Progenitor cell of endocrine pancreas (in vitro differentiated cells): ENCODE results near the gene CRYBB1. TPM values are rescaled to one million over a fixed set of nuclear protein-coding genes. Genes with fewer than 3 reads are reported as not detected.
A peak's percentile ranks its signal among the peaks of the same experiment; 100 is the strongest.

Experiments used
- DNase-seq: peaks from one replicate; pipeline ENCODE4 v3.0.0; 2021; ENCODE audit warnings: low spot score; ENCODE audit not compliant: unreplicated experiment
- H3K27ac Mint-ChIP-seq: 2 replicates; pipeline ENCODE4 v1.8.0; 2021; ENCODE audit warnings: mild to moderate bottlenecking, moderate library complexity, mixed read lengths
- H3K27me3 Mint-ChIP-seq: 2 replicates; pipeline ENCODE4 v1.8.0; 2021; ENCODE audit warnings: mixed read lengths
- H3K36me3 Mint-ChIP-seq: 2 replicates; pipeline ENCODE4 v1.8.0; 2022; ENCODE audit warnings: mixed read lengths; ENCODE audit not compliant: insufficient read depth
- H3K4me1 Mint-ChIP-seq: 2 replicates; pipeline ENCODE4 v1.8.0; 2021; ENCODE audit warnings: low read depth, mixed read lengths
- H3K4me3 Mint-ChIP-seq: 2 replicates; pipeline ENCODE4 v1.8.0; 2021; ENCODE audit warnings: low read depth, mild to moderate bottlenecking, moderate library complexity, mixed read lengths
- H3K9me3 Mint-ChIP-seq: 2 replicates; pipeline ENCODE4 v1.8.0; 2021; ENCODE audit warnings: low read depth, mixed read lengths
- total RNA-seq: library from RNA; stranded (reverse); gene quantifications from 2 replicates; pipeline ENCODE4 v1.2.1, GENCODE V29; 2021
- TF ChIP-seq, protein P1 (sequence below): fragments of 200-600 bp; sonication (generic); IDR thresholded peaks from one replicate; pipeline ENCODE4 v1.5.0; 2021; ENCODE audit warnings: antibody characterized with exemption, mild to moderate bottlenecking; ENCODE audit not compliant: unreplicated experiment

Gene CRYBB1
- total RNA-seq, 1 donor from 2014 or later: not detected

DNA sequence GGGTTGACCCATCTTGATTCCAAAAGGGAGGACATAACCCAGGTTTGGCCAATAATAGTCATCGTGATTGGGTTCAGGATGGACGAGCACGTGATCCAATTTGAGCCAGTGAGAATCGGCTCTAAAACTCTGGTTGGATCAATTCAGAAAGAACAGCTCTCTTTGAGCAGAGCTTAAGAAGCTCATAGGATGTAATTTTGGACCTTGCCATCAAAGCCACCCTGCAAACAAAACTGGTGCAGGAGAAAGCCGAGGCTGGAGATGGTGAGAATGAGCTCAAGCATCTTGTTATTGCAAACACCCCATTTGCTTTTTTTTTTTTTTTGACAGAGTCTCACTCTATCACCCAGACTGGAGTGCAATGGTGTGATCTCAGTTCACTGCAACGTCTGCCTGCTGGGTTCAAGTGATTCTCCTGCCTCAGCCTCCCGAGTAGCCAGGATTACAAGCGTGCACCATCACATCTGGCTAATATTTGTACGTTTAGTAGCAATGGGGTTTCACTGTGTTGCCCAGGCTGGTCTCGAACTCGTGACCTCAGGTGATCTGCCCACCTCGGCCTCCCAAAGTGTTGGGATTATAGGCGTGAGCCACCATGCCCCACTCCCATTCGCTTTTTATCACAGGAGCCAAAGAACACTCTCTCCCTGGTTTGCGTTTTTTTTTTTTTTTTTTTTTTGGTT lies 25.7 kb upstream of the CRYBB1 start:
- no peak overlapping the region for H3K27ac Mint-ChIP-seq
- no peak overlapping the region for H3K4me3 Mint-ChIP-seq
- peaks cover 32% of the 10 kb centered on the region for H3K4me1 Mint-ChIP-seq
- peaks cover 52% of the 10 kb centered on the region for H3K27me3 Mint-ChIP-seq
- TF ChIP-seq, protein P1, sequence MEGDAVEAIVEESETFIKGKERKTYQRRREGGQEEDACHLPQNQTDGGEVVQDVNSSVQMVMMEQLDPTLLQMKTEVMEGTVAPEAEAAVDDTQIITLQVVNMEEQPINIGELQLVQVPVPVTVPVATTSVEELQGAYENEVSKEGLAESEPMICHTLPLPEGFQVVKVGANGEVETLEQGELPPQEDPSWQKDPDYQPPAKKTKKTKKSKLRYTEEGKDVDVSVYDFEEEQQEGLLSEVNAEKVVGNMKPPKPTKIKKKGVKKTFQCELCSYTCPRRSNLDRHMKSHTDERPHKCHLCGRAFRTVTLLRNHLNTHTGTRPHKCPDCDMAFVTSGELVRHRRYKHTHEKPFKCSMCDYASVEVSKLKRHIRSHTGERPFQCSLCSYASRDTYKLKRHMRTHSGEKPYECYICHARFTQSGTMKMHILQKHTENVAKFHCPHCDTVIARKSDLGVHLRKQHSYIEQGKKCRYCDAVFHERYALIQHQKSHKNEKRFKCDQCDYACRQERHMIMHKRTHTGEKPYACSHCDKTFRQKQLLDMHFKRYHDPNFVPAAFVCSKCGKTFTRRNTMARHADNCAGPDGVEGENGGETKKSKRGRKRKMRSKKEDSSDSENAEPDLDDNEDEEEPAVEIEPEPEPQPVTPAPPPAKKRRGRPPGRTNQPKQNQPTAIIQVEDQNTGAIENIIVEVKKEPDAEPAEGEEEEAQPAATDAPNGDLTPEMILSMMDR: no peak
- no peaks in the 10 kb centered on the region for H3K9me3 Mint-ChIP-seq
- H3K36me3 Mint-ChIP-seq: no peaks in the 10 kb centered on the region
- no peak for DNase-seq

DNA sequence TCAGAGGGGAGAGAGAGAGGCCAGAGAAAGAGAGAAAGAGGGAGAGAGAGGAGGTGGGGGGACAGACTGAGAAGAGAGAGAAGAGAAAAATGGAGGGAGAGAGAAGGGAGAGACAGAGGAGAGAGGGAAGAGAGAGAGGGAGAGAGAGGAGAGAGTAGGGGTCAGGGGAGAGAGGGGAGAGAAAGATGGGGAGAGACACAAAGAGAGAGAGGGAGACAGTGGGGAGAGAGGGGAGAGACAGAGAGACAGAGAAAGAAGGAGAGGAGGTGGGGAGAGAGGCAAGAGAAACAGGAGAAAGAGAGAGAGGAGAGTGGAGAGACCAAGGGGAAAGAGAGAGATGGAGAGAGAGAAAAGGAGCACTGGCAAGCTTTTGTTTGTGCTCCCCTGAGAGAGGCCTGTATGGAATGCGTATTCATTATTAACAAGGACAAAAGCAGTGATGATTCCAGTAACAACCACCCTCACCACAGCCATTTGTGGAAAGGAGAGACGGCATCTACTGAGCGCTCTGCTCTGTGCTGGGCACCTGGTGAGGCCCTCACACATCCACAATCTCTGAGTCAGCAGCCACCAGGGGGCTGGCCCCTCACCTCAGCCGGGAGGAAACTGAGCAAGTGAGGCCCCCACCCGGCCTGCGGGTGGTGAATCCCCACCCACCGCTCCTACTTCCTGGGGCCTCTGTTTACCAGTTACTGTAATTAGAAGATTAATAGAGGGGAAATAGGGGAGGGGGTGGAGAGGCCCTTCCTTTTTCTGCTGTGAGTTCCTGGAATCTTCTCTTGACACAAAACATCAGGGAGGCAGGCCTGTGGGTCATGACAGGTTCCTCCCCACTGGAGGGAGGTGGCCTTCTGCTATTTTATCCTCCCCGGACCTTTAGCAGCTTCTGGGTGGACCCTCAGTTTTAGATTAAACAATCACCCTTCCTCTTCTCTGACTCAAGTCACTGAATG lies 24.9 kb upstream of the CRYBB1 start:
- Mint-ChIP-seq H3K27me3 (peaks cover 49% of the 10 kb centered on the region), H3K9me3 (no peaks in the 10 kb centered on the region), H3K27ac (peak overlapping the region; percentile 10), H3K4me3 (no peak overlapping the region), H3K4me1 (peaks cover 30% of the 10 kb centered on the region), H3K36me3 (no peaks in the 10 kb centered on the region)
- TF ChIP-seq, protein P1: peak; percentile 13
- DNase-seq: no peak

DNA sequence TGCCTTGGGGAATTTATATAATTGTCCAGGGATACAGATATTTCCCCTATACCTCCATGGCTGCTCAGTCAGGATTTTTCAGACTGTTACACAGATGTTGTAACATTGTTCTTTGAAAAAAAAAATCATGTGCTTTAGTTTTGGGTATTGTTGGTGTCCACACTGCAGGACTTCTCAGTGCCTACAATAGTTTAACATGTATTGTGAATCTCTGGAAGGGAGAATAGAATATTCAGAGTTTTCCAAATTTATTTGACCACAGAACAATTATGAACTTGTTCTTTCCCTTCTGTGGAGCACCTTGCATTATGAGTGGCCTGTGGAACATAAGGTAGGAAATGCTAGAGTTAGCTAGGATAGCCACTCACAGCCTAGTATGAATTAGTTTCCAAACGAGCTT lies 18.5 kb upstream of the CRYBB1 start:
- H3K4me1 Mint-ChIP-seq: peaks cover 19% of the 10 kb centered on the region
- no peaks in the 10 kb centered on the region for H3K9me3 Mint-ChIP-seq
- H3K36me3 Mint-ChIP-seq: no peaks in the 10 kb centered on the region
- no peak overlapping the region for H3K27ac Mint-ChIP-seq
- H3K27me3 Mint-ChIP-seq: peaks cover 19% of the 10 kb centered on the region
- H3K4me3 Mint-ChIP-seq: no peak overlapping the region
- no peak for DNase-seq
- TF ChIP-seq, protein P1: no peak

DNA sequence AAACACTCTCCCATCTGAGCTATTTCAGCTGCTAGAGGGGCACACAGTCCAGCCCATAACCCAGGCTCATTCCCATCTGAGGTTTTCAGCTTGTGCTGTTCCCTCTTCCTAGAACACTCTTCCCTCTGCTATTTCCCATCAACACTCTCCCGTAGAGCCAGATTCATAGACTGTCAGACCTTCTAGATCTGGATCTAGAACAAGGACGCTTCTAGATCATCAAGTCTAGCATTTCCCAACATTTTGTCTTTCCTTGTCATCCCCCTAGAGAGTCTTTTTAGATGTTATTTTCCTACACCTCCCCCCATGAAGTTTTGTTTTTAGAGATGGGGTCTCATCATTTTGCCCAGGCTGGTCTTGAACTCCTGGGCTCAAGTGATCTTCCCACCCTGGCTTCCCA lies 17.3 kb upstream of the CRYBB1 start:
- Mint-ChIP-seq H3K9me3 (no peaks in the 10 kb centered on the region), H3K4me3 (no peak overlapping the region), H3K4me1 (peaks cover 10% of the 10 kb centered on the region), H3K27me3 (peaks cover 17% of the 10 kb centered on the region), H3K27ac (no peak overlapping the region), H3K36me3 (no peaks in the 10 kb centered on the region)
- no peak for DNase-seq
- TF ChIP-seq, protein P1: no peak

DNA sequence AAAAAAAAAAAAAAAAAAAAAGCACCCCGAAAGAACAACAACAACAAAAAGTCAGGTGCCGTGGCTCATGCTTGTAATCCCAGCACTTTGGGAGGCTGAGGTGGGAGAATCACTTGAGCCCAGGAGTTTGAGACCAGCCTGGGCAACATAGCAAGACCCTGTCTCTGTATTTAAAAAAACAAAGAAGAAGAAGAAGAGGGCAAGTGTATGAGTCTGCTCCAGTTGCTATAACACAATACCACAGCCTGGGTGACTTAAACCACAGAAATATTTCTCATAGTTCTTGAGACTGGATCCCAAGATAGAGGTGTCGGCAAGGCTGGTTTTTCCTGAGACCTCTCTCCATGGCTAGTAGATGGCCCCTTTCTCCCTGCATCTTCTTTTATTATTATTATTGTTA lies 16.4 kb upstream of the CRYBB1 start:
- Mint-ChIP-seq H3K9me3 (no peaks in the 10 kb centered on the region), H3K36me3 (no peaks in the 10 kb centered on the region), H3K27ac (no peak overlapping the region), H3K4me3 (no peak overlapping the region), H3K27me3 (peaks cover 13% of the 10 kb centered on the region), H3K4me1 (peaks cover 10% of the 10 kb centered on the region)
- TF ChIP-seq, protein P1: no peak
- no peak for DNase-seq
